Measurements from ENCODE around the gene EGFLAM. TPM values are rescaled to one million over a fixed set of nuclear protein-coding genes. Genes with fewer than 3 reads are reported as not detected.

EGFLAM gene
- total and polyA plus RNA-seq, 4 donors, result 4.6 to 15.8 (median 14.0) TPM

GRCh38 chr5:38431242-38431853, 173.0 kb downstream of the EGFLAM start:
- DNase-seq (no peak), ATAC-seq (ENCODE audit: low FRiP score) (no peak)
- 94 to 96% methylated on average over 1 of the region's 1 CpG for WGBS, 2 donors
- peaks cover 0 to 7% of the 10 kb centered on the region in 2 donors for H3K4me1 ChIP-seq (ENCODE audit: control insufficient read depth in 1 of 2, insufficient read depth in 2 of 2, low read length in 2 of 2)
- no peak overlapping the region for H3K27ac ChIP-seq (ENCODE audit: low read depth in 1 of 2, low read length in 2 of 2)
- intact Hi-C loops (cut with DNase I), result no loop called here
- H3K4me3 ChIP-seq (ENCODE audit: low read length in 2 of 2), result no peak overlapping the region
- H3K27me3 ChIP-seq (ENCODE audit: control insufficient read depth in 1 of 2, insufficient read depth in 2 of 2, low read length in 1 of 2), result no peaks in the 10 kb centered on the region
- no peaks in the 10 kb centered on the region for H3K9me3 ChIP-seq (ENCODE audit: control insufficient read depth, low read length)
- no peaks in the 10 kb centered on the region for H3K36me3 ChIP-seq (ENCODE audit: control insufficient read depth in 1 of 2, insufficient read depth in 2 of 2, low read length in 1 of 2)

- H3K36me3 ChIP-seq (ENCODE audit: control insufficient read depth in 1 of 2, insufficient read depth in 2 of 2, low read length in 1 of 2), result no peaks in the 10 kb centered on the region
- DNase-seq (peak in 1 of 2 donors; percentile 52), ATAC-seq (ENCODE audit: low FRiP score) (peak; percentile 45)
- no peaks in the 10 kb centered on the region for H3K9me3 ChIP-seq (ENCODE audit: control insufficient read depth, low read length)
- 0 to 6% methylated on average over 6 of the region's 6 CpGs for WGBS, 2 donors
- peaks cover 0 to 7% of the 10 kb centered on the region in 2 donors for H3K4me1 ChIP-seq (ENCODE audit: control insufficient read depth in 1 of 2, insufficient read depth in 2 of 2, low read length in 2 of 2)
- peak overlapping the region in 1 of 2 donors; percentile 16 for H3K27ac ChIP-seq (ENCODE audit: low read depth in 1 of 2, low read length in 2 of 2)
- H3K27me3 ChIP-seq (ENCODE audit: control insufficient read depth in 1 of 2, insufficient read depth in 2 of 2, low read length in 1 of 2), result no peaks in the 10 kb centered on the region
- no peak overlapping the region for H3K4me3 ChIP-seq (ENCODE audit: low read length in 2 of 2)
- intact Hi-C loops (cut with DNase I), result no loop called here
These were observed 175.0 kb downstream of the EGFLAM start for GRCh38 chr5:38433160-38433861.

GRCh38 chr5:38434966-38435705, 176.8 kb downstream of the EGFLAM start:
- no peak for DNase-seq
- Histone ChIP-seq H3K27ac (ENCODE audit: low read depth in 1 of 2, low read length in 2 of 2) (peak overlapping the region in 1 of 2 donors; percentile 77), H3K36me3 (ENCODE audit: control insufficient read depth in 1 of 2, insufficient read depth in 2 of 2, low read length in 1 of 2) (no peaks in the 10 kb centered on the region), H3K9me3 (ENCODE audit: control insufficient read depth, low read length) (no peaks in the 10 kb centered on the region), H3K4me3 (ENCODE audit: low read length in 2 of 2) (no peak overlapping the region), H3K4me1 (ENCODE audit: control insufficient read depth in 1 of 2, insufficient read depth in 2 of 2, low read length in 2 of 2) (peaks cover 0 to 7% of the 10 kb centered on the region in 2 donors), H3K27me3 (ENCODE audit: control insufficient read depth in 1 of 2, insufficient read depth in 2 of 2, low read length in 1 of 2) (no peaks in the 10 kb centered on the region)
- intact Hi-C loops (cut with DNase I), result no loop called here
- no peak for ATAC-seq (ENCODE audit: low FRiP score)
- WGBS, 2 donors, result 46 to 47% methylated on average over 7 of the region's 7 CpGs

- no peaks in the 10 kb centered on the region for H3K9me3 ChIP-seq (ENCODE audit: control insufficient read depth, low read length)
- H3K36me3 ChIP-seq (ENCODE audit: control insufficient read depth in 1 of 2, insufficient read depth in 2 of 2, low read length in 1 of 2), result no peaks in the 10 kb centered on the region
- DNase-seq (no peak), ATAC-seq (ENCODE audit: low FRiP score) (no peak)
- no peak overlapping the region for H3K4me3 ChIP-seq (ENCODE audit: low read length in 2 of 2)
- H3K27ac ChIP-seq (ENCODE audit: low read depth in 1 of 2, low read length in 2 of 2), result no peak overlapping the region
- WGBS, 2 donors, result 88 to 96% methylated on average over 1 of the region's 1 CpG
- peaks cover 0 to 6% of the 10 kb centered on the region in 2 donors for H3K4me1 ChIP-seq (ENCODE audit: control insufficient read depth in 1 of 2, insufficient read depth in 2 of 2, low read length in 2 of 2)
- no peaks in the 10 kb centered on the region for H3K27me3 ChIP-seq (ENCODE audit: control insufficient read depth in 1 of 2, insufficient read depth in 2 of 2, low read length in 1 of 2)
- intact Hi-C loops (cut with DNase I), result no loop called here
These were observed 180.4 kb downstream of the EGFLAM start for GRCh38 chr5:38438757-38439156.

DNA sequence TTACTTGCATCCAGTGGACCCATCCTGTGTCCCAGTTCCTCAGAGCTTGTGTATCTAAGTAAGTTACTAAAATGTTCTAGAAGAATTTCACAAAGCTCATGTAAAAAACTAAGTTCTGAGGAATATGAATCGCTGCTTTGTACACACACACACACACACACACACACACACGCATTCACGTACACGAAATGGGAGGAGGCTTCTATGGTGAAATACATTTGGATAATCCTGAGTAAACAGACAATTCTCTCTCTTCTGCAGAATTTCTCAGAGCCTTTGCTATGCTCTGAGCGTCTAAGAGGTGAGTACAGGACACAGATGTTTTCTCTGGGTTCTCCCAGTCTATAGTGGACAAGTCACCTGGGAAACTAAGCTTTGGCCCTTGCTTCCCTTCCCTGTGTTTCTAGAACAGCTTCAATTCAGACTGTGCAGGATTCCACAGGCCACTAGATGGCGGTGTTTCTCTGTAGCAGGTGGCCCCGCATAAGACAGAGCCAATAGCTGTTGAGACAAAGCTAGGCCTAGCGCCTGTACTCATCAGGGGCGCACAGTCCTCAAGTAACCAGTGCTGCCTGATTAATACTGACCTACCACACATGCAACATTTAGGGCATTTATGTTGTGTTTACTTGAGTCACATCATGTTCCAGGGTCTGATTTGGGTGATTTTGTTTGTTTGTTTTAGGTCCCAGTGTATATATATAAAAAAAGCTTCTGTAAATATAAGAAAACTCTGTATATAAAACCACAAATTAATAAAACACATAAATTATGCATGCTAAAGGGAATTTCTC, 183.3 kb downstream of the EGFLAM start:
- Histone ChIP-seq H3K4me3 (ENCODE audit: low read length in 2 of 2) (no peak overlapping the region), H3K36me3 (ENCODE audit: control insufficient read depth in 1 of 2, insufficient read depth in 2 of 2, low read length in 1 of 2) (no peaks in the 10 kb centered on the region), H3K4me1 (ENCODE audit: control insufficient read depth in 1 of 2, insufficient read depth in 2 of 2, low read length in 2 of 2) (no peaks in the 10 kb centered on the region), H3K9me3 (ENCODE audit: control insufficient read depth, low read length) (no peaks in the 10 kb centered on the region), H3K27ac (ENCODE audit: low read depth in 1 of 2, low read length in 2 of 2) (no peak overlapping the region), H3K27me3 (ENCODE audit: control insufficient read depth in 1 of 2, insufficient read depth in 2 of 2, low read length in 1 of 2) (no peaks in the 10 kb centered on the region)
- intact Hi-C loops (cut with DNase I), result loop anchor here (1.0 to 5.0 kb wide), 6 partner anchors 59 to 367 kb away; partner anchors contain the start of gene LIFR (in 1 of the 2)
- ATAC-seq (ENCODE audit: low FRiP score), result peak; percentile 92
- 25 to 26% methylated on average over 9 of the region's 9 CpGs for WGBS, 2 donors
- peak; percentile 91 to 92 for DNase-seq

GRCh38 chr5:38442247-38442573, 183.9 kb downstream of the EGFLAM start:
- Histone ChIP-seq H3K27me3 (ENCODE audit: control insufficient read depth in 1 of 2, insufficient read depth in 2 of 2, low read length in 1 of 2) (no peaks in the 10 kb centered on the region), H3K4me3 (ENCODE audit: low read length in 2 of 2) (no peak overlapping the region), H3K4me1 (ENCODE audit: control insufficient read depth in 1 of 2, insufficient read depth in 2 of 2, low read length in 2 of 2) (no peaks in the 10 kb centered on the region), H3K27ac (ENCODE audit: low read depth in 1 of 2, low read length in 2 of 2) (no peak overlapping the region), H3K9me3 (ENCODE audit: control insufficient read depth, low read length) (no peaks in the 10 kb centered on the region), H3K36me3 (ENCODE audit: control insufficient read depth in 1 of 2, insufficient read depth in 2 of 2, low read length in 1 of 2) (no peaks in the 10 kb centered on the region)
- DNase-seq (no peak), ATAC-seq (ENCODE audit: low FRiP score) (no peak)
- intact Hi-C loops (cut with DNase I), result loop anchor here (2.0 to 5.0 kb wide), 4 partner anchors 60 to 367 kb away; partner anchors contain the start of gene LIFR (in 1 of the 2)
- WGBS, 2 donors, result 90 to 94% methylated on average over 2 of the region's 2 CpGs

DNA sequence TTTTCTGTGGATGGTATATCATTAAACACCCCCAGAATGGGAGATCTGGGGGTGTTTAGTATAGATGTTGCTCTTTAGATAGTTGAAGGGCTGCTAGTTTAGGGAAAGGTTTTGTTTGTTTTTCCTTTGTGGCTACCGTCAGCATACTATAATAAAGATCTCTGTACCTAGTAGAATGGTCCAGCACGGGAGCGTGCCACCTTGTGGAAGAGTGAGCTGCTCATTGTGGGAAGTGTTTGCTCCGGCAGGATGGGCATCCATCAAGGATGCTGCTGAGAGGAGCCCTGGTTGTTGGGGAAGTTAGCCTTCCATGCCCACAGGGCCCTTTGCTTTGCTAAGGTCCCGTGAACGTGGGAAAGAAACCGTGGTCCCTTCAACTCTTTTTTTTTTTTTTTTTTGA, 185.0 kb downstream of the EGFLAM start:
- no peak for ATAC-seq (ENCODE audit: low FRiP score)

DNA sequence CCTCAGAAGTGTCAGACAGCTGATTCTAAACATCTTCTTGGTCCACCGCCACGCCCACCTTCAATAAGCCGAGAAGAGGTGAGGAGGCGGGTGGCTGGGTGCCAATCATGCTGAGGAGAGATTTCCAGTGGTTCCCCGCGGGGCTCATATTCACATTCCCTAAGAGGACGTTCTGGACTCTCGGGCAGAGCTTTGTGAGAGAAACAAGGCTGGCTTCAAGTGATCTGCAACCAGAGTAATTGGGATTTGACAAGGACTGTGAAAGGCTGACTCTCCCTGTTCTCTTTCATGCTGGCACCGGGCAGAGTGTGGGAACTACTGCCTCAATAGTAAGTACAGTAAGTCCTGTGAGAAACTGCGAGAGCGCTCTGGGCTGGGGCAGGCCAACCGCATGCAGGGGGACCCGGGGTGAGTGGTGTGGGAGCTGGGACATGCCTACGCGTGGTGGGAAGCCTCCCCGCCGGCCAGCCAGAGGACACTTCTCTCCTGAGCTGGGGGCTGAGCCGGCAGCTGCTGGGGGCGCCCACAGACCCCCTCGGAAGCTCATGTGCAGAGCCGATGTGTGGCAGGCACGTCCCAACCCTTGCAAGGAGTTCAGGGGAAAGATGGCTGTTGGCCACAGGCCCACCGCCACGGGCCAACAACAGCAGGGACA, 187.1 kb downstream of the EGFLAM start:
- Histone ChIP-seq H3K36me3 (ENCODE audit: control insufficient read depth in 1 of 2, insufficient read depth in 2 of 2, low read length in 1 of 2) (no peaks in the 10 kb centered on the region), H3K27ac (ENCODE audit: low read depth in 1 of 2, low read length in 2 of 2) (peak overlapping the region in 1 of 2 donors; percentile 46), H3K4me1 (ENCODE audit: control insufficient read depth in 1 of 2, insufficient read depth in 2 of 2, low read length in 2 of 2) (no peaks in the 10 kb centered on the region), H3K9me3 (ENCODE audit: control insufficient read depth, low read length) (no peaks in the 10 kb centered on the region), H3K27me3 (ENCODE audit: control insufficient read depth in 1 of 2, insufficient read depth in 2 of 2, low read length in 1 of 2) (no peaks in the 10 kb centered on the region), H3K4me3 (ENCODE audit: low read length in 2 of 2) (peak overlapping the region; percentile 7 to 15)
- WGBS, 2 donors, result 12 to 18% methylated on average over 23 to 24 of the region's 24 CpGs
- DNase-seq (peak; percentile 59 to 88), ATAC-seq (ENCODE audit: low FRiP score) (peak; percentile 31)
- intact Hi-C loops (cut with DNase I), result no loop called here

More for the DNA sequence above, 185.0 kb downstream of the EGFLAM start:
- H3K36me3 ChIP-seq (ENCODE audit: control insufficient read depth in 1 of 2, insufficient read depth in 2 of 2, low read length in 1 of 2), result no peaks in the 10 kb centered on the region
- H3K4me1 ChIP-seq (ENCODE audit: control insufficient read depth in 1 of 2, insufficient read depth in 2 of 2, low read length in 2 of 2), result no peaks in the 10 kb centered on the region
- H3K27me3 ChIP-seq (ENCODE audit: control insufficient read depth in 1 of 2, insufficient read depth in 2 of 2, low read length in 1 of 2), result no peaks in the 10 kb centered on the region
- H3K9me3 ChIP-seq (ENCODE audit: control insufficient read depth, low read length), result no peaks in the 10 kb centered on the region
- DNase-seq, result no peak
- 90 to 91% methylated on average over 7 of the region's 7 CpGs for WGBS, 2 donors
- H3K27ac ChIP-seq (ENCODE audit: low read depth in 1 of 2, low read length in 2 of 2), result no peak overlapping the region
- intact Hi-C loops (cut with DNase I), result loop anchor here (2.0 to 5.0 kb wide), 4 partner anchors 61 to 365 kb away; partner anchors contain the start of gene LIFR (in 1 of the 2)
- H3K4me3 ChIP-seq (ENCODE audit: low read length in 2 of 2), result no peak overlapping the region
